Small intestine (tissue), 7 donors: Measurements from ENCODE around the gene SNX32. TPM values are rescaled to one million over a fixed set of nuclear protein-coding genes. Genes with fewer than 3 reads are reported as not detected.
A peak's percentile ranks its signal among the peaks of the same experiment; 100 is the strongest.

Experiments
- DNase-seq, 2 donors: peaks; one replicate each; pipeline versions ENCODE4 v3.0.0 to v3.0.0-alpha.2; 2013
- FAIRE-seq: peaks from 2 replicates; lab custom pipeline; 2012; peaks lifted over from hg19 to GRCh38; lab: Jason Lieb, UNC
- H3K27ac ChIP-seq, 3 donors: one replicate each; pipeline ENCODE4 v1.5.1; 2013; ENCODE audit warnings: low read length in 2 of 3, mild to moderate bottlenecking in 2 of 3, control low read depth in 1 of 3, inconsistent platforms in 1 of 3, low read depth in 1 of 3, moderate library complexity in 1 of 3
- H3K27me3 ChIP-seq, 3 donors: one replicate each; pipeline ENCODE4 v1.6.1; 2013; ENCODE audit warnings: low read length in 3 of 3, inconsistent platforms in 1 of 3; ENCODE audit not compliant: control insufficient read depth in 3 of 3, insufficient read depth in 3 of 3
- H3K36me3 ChIP-seq, 3 donors: one replicate each; pipeline ENCODE4 v1.6.1; 2013; ENCODE audit warnings: low read length in 3 of 3, inconsistent platforms in 1 of 3, low read depth in 1 of 3, mild to moderate bottlenecking in 1 of 3, moderate library complexity in 1 of 3; ENCODE audit not compliant: control insufficient read depth in 3 of 3, insufficient read depth in 2 of 3
- H3K4me1 ChIP-seq, 3 donors: one replicate each; pipeline ENCODE4 v1.6.1; 2013; ENCODE audit warnings: low read length in 2 of 3, inconsistent platforms in 1 of 3, low read depth in 1 of 3, mild to moderate bottlenecking in 1 of 3, moderate library complexity in 1 of 3; ENCODE audit not compliant: control insufficient read depth in 3 of 3, insufficient read depth in 2 of 3
- H3K4me3 ChIP-seq, 3 donors: one replicate each; pipeline ENCODE4 v1.5.1; 2013; ENCODE audit warnings: low read length in 3 of 3, control low read depth in 1 of 3, inconsistent platforms in 1 of 3, low read depth in 1 of 3, mild to moderate bottlenecking in 1 of 3, moderate library complexity in 1 of 3
- H3K9me3 ChIP-seq, 2 donors: one replicate each; pipeline ENCODE4 v1.6.1; 2013; ENCODE audit warnings: low read depth in 1 of 2, low read length in 1 of 2; ENCODE audit not compliant: control insufficient read depth in 2 of 2, insufficient read depth in 1 of 2
- WGBS, 3 donors: extraction: QIAGEN DNeasy Blood & Tissue Kit; methylation state at CpG; one replicate each; pipeline ENCODE4 v1.1.7; 2013; 5-methylcytosine and 5-hydroxymethylcytosine counted together
- polyA plus RNA-seq, 4 donors: library from polyadenylated mRNA; stranded (reverse) in 3 of 4; unstranded in 1 of 4; fragments of 200-250 nt in 3 of 4; fragments of 120-200 nt in 1 of 4; gene quantifications; one replicate each; pipeline versions ENCODE4 v1.2.1 to v1.2.3, GENCODE V29; 2013
- donor health status: healthy with polysubstance abuse.
- donor health status: control.
- donor health status: control.
- donor health status: Bipolar disorder and iron deficiency.
- donor health status: healthy.

SNX32 gene
- polyA plus RNA-seq, 4 donors: 0.54 to 4.0 (median 1.8) TPM

DNA sequence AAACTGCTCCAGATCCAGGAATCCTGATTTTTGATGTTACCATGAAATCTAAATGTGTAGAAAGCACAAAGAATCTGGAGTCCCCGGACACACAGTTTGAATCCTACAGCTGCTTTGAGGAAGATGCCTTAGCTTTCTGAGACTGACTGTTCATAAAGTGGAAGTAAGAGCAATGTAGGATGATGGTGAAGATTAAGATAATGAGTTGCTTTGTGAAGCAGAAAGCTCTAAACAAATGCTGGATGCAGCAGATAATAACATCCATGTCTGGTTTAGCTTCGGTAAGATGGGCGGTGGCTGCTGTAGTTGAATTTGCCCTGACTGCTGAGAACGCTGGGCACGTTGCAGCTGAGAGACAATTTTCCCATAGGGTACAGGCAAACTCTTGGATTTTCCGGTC is 26.8 kb upstream of the SNX32 start:
- peaks cover 0 to 3% (median 0%) of the 10 kb centered on the region in 3 donors for H3K36me3 ChIP-seq
- no peak for FAIRE-seq
- no peaks in the 10 kb centered on the region for H3K4me1 ChIP-seq
- H3K27me3 ChIP-seq: peaks cover 0 to 11% (median 0%) of the 10 kb centered on the region in 3 donors
- WGBS, 3 donors: 49 to 68% (median 52%) methylated on average over 6 of the region's 6 CpGs
- DNase-seq: no peak
- H3K4me3 ChIP-seq: no peak overlapping the region
- no peaks in the 10 kb centered on the region for H3K9me3 ChIP-seq
- no peak overlapping the region for H3K27ac ChIP-seq

DNA sequence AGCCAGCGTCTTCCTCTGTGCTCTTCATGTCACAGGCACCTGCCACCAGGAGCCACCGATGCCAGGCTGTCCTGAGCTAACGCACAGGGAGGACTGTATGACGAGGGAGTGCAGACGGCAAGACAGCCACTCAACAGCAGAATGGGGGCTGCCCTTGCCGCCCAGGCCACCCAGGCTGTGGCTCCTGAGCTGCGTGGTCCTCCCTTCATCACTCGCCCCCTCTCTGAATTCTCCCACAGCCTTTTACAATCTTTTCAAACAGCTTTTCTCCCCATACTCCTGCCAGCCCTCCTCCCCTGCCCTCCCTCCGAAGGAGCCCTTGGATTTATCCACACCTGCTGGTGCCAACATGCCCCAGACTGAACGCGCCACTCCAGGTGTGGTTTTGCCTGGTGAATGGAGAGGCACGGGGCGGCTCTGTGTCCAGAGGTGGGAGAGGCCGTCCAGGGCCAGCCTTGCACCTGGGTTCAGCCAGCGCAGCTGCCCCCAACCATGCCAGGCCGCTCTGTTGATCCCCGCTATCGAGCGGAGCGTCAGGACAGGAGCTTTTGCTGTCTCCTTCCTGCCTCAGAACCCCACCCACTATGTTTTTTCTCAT is 24.9 kb upstream of the SNX32 start:
- Histone ChIP-seq H3K4me3 (no peak overlapping the region), H3K4me1 (peaks cover 0 to 1% (median 0%) of the 10 kb centered on the region in 3 donors), H3K27ac (no peak overlapping the region), H3K36me3 (peaks cover 0 to 3% (median 0%) of the 10 kb centered on the region in 3 donors), H3K27me3 (peaks cover 0 to 5% (median 0%) of the 10 kb centered on the region in 3 donors), H3K9me3 (no peaks in the 10 kb centered on the region)
- FAIRE-seq: no peak
- WGBS, 3 donors: 32 to 77% (median 49%) methylated on average over 20 of the region's 20 CpGs
- no peak for DNase-seq

DNA sequence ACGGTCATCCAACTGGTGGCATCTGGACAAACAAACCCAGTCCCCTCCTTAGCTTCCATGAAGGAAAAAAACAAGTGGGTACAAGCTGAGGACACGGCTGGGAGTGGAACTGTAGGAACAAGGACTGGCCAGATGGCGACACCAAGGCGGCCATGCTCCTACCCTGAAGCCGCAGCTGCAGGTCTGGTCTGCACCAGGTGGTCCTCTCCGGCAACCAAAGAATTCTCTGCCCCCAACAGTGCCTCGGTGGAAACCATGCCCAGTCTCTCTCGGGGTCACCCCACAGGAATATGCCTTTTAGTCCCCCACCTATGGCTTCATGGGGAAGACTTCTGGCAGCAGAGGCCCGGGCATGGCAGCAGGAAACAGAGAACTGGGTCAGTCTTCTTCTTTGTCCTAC is 24.3 kb upstream of the SNX32 start:
- H3K27me3 ChIP-seq: no peaks in the 10 kb centered on the region
- DNase-seq: no peak
- H3K4me1 ChIP-seq: peaks cover 0 to 7% (median 0%) of the 10 kb centered on the region in 3 donors
- WGBS, 3 donors: 72 to 79% (median 78%) methylated on average over 9 of the region's 9 CpGs
- peaks cover 0 to 3% (median 0%) of the 10 kb centered on the region in 3 donors for H3K36me3 ChIP-seq
- H3K27ac ChIP-seq: no peak overlapping the region
- no peaks in the 10 kb centered on the region for H3K9me3 ChIP-seq
- H3K4me3 ChIP-seq: no peak overlapping the region
- no peak for FAIRE-seq

DNA sequence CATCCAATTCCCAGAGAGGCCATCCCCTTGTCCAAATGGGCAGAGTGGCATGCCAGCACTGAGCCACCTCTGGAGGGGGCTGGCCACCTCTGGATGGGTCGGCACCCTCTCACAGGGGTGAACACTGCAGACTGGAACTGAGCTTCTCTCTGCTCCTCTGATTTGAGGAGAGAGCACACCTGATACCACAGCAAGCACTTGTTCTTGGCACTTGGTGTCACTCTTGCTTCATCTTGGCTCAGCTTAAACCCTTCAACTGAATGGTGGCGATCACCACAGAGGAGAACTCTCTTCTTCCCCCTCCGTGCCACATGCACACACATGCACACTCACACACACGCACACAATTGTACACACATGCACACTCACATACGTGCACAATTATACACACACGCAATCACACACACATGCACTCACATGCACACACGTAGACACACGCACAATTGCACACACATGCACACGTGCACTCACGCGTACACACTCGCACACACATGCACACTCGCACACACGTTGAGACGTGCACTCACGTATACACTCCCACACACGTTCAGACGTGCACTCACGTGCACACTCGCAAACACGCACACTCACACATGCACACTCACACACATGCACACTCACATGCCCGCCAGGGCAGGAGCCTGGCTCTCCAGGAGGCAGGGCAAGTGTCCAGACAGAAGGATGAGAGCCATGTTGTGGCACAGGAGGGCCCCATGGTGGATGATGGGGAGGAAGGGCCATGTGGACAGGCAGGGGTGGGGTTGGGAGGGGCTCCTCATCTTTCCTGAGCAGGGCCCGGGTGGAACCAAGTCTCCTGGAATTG is 23.5 kb upstream of the SNX32 start:
- FAIRE-seq: no peak
- DNase-seq: peak in 1 of 2 donors; percentile 58

DNA sequence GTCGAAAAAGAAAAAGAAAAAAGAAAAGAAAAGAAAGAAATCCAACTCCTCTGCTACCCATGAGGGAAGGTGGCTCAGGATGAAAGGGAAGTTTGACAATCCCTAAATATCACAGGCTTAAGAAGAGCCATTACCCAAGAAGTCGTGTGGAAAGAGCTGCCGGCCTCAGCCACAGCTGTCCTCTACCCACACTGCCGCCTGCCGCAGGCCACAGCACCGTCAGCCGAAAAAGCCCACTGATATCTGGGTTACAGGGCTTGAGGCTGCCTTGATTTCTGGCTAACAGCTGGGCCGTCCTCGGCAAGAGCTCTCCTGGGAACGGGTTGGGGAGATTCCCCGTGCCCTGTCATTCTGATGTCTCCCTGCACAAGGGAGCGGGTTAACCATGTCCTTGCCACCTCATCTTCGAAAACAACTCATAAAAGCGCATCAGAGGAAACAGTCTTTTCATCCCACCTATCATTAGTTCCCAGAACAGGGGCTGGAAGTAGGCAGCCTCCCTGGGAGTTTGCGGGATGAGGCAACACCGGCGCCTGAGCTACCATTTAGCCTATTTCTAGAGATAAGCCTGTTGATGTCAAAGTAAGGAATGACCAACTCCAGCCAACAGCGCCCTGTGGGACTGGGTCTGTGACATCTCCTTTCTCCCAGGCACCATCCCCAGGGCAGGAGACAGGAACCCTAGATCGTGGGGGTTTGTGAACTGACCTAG is 21.8 kb upstream of the SNX32 start:
- no peak overlapping the region for H3K27ac ChIP-seq
- no peak overlapping the region for H3K4me3 ChIP-seq
- peaks cover 0 to 16% (median 2%) of the 10 kb centered on the region in 3 donors for H3K4me1 ChIP-seq
- no peak for FAIRE-seq
- H3K36me3 ChIP-seq: peaks cover 0 to 8% (median 3%) of the 10 kb centered on the region in 3 donors
- no peaks in the 10 kb centered on the region for H3K27me3 ChIP-seq
- no peaks in the 10 kb centered on the region for H3K9me3 ChIP-seq
- 69 to 89% (median 85%) methylated on average over 19 of the region's 19 CpGs for WGBS, 3 donors
- no peak for DNase-seq

More for the DNA sequence above, 23.5 kb upstream of the SNX32 start:
- Histone ChIP-seq H3K36me3 (peaks cover 0 to 7% (median 3%) of the 10 kb centered on the region in 3 donors), H3K4me1 (peaks cover 0 to 11% (median 0%) of the 10 kb centered on the region in 3 donors), H3K27ac (no peak overlapping the region), H3K27me3 (no peaks in the 10 kb centered on the region), H3K9me3 (no peaks in the 10 kb centered on the region), H3K4me3 (no peak overlapping the region)
- WGBS, 3 donors: 74 to 81% (median 78%) methylated on average over 23 of the region's 23 CpGs

DNA sequence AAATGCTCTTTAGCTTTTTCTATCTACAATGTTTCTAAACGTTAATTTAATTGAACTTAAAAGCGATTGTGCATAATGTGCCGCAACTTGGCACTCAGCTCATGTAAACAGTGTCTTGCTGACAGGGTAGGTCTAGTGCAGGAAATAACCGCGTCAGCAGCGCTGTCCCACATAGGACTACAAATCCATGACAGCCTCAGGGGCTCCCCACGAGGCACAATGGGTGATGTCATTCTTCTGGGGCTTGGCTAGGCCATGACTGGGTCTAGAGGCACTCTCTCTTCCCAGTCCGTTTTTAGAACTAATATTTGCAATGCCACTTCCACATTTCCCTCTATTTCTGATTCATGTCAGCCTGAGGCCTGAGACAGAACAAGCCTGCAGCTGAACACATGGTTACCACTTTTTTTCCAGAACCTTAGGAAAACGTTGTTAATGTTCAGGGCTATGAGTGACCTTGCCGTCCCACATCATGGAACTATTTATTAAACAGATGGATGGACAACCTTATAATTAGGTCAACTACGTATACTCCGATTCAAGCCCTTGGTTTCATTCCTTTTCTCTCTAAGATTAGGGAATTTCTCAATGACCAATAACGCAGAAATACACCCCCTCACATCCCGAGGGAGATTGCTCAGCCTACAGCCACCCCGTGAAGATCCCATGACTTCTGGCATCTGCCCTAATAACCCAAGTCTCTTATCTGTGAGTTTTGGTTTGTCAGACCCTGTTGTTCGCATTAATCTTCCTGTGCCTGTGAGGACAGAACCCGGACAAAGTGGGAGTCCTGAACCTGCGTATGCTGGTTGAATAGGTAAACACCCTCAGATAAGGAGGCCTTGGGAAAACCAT is 19.4 kb upstream of the SNX32 start:
- FAIRE-seq (no peak), DNase-seq (peak in 1 of 2 donors; percentile 67)
- Histone ChIP-seq H3K4me1 (peaks cover 0 to 30% (median 2%) of the 10 kb centered on the region in 3 donors), H3K9me3 (no peaks in the 10 kb centered on the region), H3K36me3 (peaks cover 0 to 8% (median 3%) of the 10 kb centered on the region in 3 donors), H3K4me3 (no peak overlapping the region), H3K27me3 (no peaks in the 10 kb centered on the region), H3K27ac (peak overlapping the region in 1 of 3 donors; percentile 66)
- WGBS, 3 donors: 69 to 74% (median 71%) methylated on average over 18 of the region's 18 CpGs

DNA sequence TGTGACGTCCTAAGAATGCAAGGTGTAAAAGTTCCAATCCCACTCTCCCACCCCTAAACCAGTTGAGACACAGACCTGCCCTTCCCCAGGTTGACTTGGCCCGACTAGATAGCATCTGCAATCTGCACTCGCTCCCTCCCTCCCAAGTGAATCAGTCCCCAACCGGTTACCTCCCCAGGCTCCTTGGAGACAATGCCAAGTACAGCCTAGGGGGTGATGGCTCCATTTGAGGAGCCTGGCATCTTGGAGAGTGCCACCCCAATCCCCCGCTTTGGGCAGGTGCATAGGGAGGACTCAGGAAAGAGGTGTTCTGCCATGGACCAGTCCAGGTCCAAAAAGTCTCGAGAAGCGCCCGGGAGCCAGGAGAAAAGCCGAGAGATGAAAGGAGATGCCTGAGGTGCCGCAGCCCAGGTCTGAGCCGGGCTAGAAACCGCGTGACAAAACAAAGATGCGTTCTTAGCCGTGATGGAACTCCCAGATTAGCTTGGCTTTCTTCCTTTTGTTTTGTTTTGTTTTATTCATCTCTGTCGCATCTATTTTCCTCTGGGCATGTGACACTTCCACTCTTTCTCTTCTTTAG is 18.7 kb upstream of the SNX32 start:
- Histone ChIP-seq H3K4me3 (no peak overlapping the region), H3K27ac (peak overlapping the region in 1 of 3 donors; percentile 66), H3K36me3 (peaks cover 0 to 12% (median 3%) of the 10 kb centered on the region in 3 donors), H3K27me3 (no peaks in the 10 kb centered on the region), H3K4me1 (peaks cover 0 to 37% (median 2%) of the 10 kb centered on the region in 3 donors), H3K9me3 (no peaks in the 10 kb centered on the region)
- no peak for DNase-seq
- no peak for FAIRE-seq
- WGBS, 3 donors: 90 to 94% (median 90%) methylated on average over 16 of the region's 16 CpGs
